ENCODE data around the gene WNT9A.

Gene WNT9A

DNA sequence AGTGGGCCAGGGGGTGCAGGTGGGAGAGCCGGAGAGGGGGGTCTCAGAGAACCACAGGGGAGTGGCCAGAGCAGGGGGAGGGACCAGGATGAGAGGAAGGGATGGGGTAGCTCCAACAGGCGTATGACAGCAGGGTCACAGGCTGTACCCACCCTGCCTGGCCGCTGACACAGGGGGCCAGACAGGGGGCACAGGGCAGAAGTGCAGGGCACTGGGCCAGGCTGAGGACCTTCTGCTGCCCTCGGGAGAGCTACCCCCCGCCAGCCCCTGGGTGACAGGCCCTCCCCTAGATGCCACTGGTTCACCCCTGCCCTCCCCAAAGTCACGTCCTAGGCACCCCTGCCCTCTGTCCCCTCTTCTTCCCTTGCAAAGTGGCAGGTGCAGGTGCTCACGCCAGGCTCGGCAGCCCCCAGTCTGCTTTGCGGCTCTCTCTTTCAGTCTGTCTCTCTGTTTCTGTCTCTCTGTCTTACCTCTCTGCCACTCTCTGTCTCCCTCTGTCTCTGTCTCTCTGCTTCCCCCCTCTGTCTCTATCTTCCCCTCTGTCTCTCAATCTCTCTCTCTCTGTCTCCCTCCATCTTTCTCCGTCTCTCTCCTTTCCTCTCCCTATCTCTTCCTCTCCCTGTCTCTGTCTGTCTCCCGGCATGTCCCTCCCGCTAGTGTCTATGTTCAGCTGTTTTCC lies 48.5 kb downstream of the WNT9A start:
- DNase-seq (ENCODE audit: low read depth, low spot score): no peak
- TF ChIP-seq, protein P1, sequence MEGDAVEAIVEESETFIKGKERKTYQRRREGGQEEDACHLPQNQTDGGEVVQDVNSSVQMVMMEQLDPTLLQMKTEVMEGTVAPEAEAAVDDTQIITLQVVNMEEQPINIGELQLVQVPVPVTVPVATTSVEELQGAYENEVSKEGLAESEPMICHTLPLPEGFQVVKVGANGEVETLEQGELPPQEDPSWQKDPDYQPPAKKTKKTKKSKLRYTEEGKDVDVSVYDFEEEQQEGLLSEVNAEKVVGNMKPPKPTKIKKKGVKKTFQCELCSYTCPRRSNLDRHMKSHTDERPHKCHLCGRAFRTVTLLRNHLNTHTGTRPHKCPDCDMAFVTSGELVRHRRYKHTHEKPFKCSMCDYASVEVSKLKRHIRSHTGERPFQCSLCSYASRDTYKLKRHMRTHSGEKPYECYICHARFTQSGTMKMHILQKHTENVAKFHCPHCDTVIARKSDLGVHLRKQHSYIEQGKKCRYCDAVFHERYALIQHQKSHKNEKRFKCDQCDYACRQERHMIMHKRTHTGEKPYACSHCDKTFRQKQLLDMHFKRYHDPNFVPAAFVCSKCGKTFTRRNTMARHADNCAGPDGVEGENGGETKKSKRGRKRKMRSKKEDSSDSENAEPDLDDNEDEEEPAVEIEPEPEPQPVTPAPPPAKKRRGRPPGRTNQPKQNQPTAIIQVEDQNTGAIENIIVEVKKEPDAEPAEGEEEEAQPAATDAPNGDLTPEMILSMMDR (IDR thresholded peaks at IDR 0.05; ENCODE audit: insufficient read depth, low read length, missing control alignments): no peak
- CTCF ChIA-PET: no interaction called here
- H3K4me3 ChIP-seq (ENCODE audit: low read depth, low read length): no peak overlapping the region
- POLR2A ChIA-PET: no interaction called here

DNA sequence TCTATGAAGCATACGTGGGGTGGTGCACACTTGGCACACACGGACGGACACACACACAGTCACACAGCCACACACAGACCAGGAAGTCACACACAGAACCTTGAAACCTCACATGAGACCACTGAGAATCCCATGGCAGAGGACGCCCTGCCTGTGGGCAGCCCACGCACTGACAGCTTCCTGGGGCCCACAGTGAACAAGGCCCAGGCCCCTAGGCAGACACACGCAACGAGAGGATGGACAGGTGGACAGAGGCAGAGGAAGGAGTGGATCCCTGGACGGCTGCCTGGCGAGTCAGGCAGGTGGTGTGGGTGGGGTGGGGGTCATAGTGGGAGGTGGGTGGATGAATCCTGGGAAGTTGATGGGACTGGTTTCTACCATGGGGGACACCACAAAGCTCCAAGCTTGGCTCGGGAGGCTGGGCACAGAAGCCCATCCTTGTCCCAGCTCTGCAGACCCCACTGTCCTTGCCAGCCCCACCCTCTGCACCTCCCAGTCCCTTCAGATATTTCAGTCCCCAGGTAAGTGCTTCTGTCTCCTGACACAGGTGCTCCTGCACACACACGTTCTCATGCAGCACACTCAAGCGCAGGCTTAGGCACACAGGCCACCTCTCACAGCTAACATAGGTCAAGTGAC lies 49.1 kb downstream of the WNT9A start:
- TF ChIP-seq, protein P1 (IDR thresholded peaks at IDR 0.05; ENCODE audit: insufficient read depth, low read length, missing control alignments): no peak
- ChIA-PET POLR2A (interaction anchor here (0.6 kb wide), 1 partner anchor 176 kb away, joined by 4 read pairs; no protein-coding TSS in a partner anchor), CTCF (no interaction called here)
- DNase-seq (ENCODE audit: low read depth, low spot score): no peak
- H3K4me3 ChIP-seq (ENCODE audit: low read depth, low read length): no peak overlapping the region

DNA sequence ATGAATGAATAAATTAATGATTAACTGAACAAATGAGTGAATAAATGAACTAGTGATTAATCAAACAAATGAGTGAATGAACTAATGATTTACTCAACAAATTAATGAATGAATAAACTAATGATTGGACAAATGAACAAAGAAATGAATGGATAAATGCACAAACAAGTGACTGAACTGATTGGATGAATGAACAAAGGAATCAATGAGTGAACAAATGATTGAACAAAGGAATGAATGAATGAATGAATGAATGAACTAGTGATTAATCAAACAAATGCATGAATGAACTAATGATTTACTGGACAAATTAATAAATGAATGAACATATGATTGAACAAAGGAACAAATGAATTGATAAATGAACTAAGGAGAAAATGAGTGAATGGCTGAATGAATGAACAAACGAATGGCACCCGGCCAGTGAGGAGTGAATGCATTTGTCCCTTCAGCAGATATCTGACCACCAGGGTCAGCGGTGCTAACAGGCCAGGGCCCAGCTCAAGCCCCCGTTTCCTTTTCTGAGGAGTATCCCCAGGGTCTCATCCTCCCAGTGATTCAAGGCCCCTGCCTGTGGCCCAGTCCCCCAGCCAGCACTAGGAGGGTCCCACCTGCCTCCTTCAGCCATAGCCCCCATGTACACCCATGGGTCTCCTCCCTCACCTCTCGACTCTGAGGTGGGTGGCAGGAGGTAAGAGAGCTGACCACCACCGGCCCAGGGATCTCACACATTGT lies 49.9 kb downstream of the WNT9A start:
- POLR2A ChIA-PET: interaction anchor here (0.6 kb wide), 1 partner anchor 177 kb away, joined by 4 read pairs; no protein-coding TSS in a partner anchor
- CTCF ChIA-PET: no interaction called here
- DNase-seq (ENCODE audit: low read depth, low spot score): no peak
- no peak overlapping the region for H3K4me3 ChIP-seq (ENCODE audit: low read depth, low read length)
- TF ChIP-seq, protein P1 (IDR thresholded peaks at IDR 0.05; ENCODE audit: insufficient read depth, low read length, missing control alignments): no peak

DNA sequence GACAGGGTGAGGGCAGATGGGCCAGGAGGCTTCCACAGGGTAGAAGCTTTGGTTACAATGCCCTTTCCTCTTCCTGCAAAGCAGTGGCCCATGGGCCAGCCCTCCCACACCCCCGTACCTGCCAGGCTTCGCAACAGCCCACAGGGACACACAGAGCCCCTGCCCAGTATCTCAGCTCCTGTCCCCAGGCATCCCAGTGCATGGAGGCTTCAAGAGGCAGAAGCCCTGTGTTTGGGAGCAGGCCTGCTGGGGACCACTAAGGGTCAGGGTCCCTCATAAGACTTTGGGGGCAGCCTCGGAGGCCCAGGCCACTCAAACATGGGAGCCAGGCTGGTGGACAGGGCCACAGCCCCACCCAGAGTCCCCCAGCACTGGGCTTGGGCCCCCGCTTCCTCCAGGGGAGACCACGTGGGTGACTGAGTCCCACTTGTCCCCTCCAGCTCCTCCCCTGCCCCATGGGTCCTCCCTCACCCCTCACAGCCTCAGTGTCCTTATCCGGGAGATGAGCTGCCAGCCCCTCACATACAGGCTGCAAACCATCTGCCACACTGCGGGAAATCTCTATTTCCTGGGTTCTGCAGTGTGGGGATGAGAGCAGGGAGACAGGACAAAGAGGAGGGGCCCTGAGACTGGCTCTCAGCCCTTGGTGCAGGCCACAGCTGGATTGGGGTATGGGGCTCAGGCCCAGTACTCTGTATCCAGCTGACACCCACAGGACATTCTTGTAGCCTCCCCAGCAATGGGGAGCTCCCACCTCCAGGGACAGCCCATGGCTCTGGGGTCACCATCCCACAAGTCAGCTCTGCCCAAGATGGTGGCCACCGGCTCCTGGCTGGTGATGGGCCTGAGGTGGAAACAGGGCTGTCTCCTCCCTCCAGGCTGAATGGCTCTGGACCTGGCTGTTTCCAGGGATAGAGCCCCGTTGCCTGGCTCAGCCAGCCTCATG lies 50.7 kb downstream of the WNT9A start:
- CTCF ChIA-PET: no interaction called here
- DNase-seq (ENCODE audit: low read depth, low spot score): no peak
- TF ChIP-seq, protein P1 (IDR thresholded peaks at IDR 0.05; ENCODE audit: insufficient read depth, low read length, missing control alignments): no peak
- POLR2A ChIA-PET: no interaction called here
- no peak overlapping the region for H3K4me3 ChIP-seq (ENCODE audit: low read depth, low read length)

DNA sequence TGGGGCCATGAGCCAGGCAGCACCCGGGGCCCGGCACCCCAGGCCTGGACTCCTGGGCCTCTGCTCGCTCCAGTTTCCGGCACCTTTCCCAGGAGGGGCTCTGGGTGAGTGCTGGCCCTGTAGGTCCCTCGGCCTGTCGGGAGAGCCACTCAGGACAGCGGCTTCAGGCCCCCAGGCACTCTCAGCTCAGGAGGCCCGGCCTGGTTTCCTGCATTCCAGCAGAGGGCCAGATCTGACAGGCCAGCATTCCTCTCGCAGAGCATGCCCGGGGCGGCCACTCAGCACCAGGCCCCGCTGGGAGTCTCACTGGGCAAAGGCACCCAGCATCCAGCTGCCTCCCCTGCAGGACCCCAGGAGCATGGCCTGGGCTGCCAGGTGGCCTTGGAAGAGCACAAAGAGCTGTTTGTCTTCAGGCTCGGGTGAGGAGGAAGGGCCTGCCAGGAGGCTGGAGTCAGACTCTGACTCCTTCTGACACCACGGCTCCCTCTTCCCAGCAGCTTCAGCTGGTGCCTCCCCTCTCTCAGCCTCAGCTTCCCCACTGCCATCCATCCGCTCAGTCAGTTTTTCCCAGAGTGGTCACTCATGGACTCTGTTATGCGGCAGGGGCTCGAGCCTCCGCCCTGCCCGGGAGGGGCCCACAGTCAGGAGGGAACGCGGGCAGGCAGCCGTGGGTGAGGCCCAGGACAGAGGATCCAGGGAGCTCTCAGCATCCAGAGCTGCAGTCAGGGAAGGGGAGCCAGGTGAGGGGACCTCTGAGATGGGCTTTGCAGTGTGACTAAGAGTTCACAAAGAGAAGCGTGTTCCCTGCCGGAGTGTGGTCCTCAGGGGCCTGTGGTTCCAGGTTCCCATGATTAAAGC lies 51.7 kb downstream of the WNT9A start:
- no peak for DNase-seq (ENCODE audit: low read depth, low spot score)
- POLR2A ChIA-PET: no interaction called here
- CTCF ChIA-PET: no interaction called here
- TF ChIP-seq, protein P1 (IDR thresholded peaks at IDR 0.05; ENCODE audit: insufficient read depth, low read length, missing control alignments): no peak
- no peak overlapping the region for H3K4me3 ChIP-seq (ENCODE audit: low read depth, low read length)
